Liver (tissue), 9 donors: Measurements from ENCODE around the gene TEDC1. TPM values are rescaled to one million over a fixed set of nuclear protein-coding genes. Genes with fewer than 3 reads are reported as not detected.
A peak's percentile ranks its signal among the peaks of the same experiment; 100 is the strongest.

Source experiments
- DNase-seq: peaks from one replicate; pipeline ENCODE4 v3.0.0-alpha.2; 2017; ENCODE audit warnings: low spot score
- H3K27ac ChIP-seq, 2 donors: one replicate each; pipeline ENCODE4 v1.7.0; 2013; ENCODE audit warnings: inconsistent platforms in 2 of 2, low read length in 2 of 2, control low read depth in 1 of 2, low read depth in 1 of 2, mild to moderate bottlenecking in 1 of 2
- H3K27me3 ChIP-seq, 4 donors: one replicate each; pipeline versions ENCODE4 v1.6.1 to v1.7.0; 2013; ENCODE audit warnings: low read length in 3 of 4, inconsistent platforms in 1 of 4, mild to moderate bottlenecking in 1 of 4, moderate library complexity in 1 of 4; ENCODE audit not compliant: control insufficient read depth in 4 of 4, insufficient read depth in 4 of 4
- H3K36me3 ChIP-seq, 4 donors: one replicate each; pipeline versions ENCODE4 v1.6.1 to v1.7.0; 2013; ENCODE audit warnings: low read length in 3 of 4, mild to moderate bottlenecking in 3 of 4, low read depth in 1 of 4, moderate library complexity in 1 of 4; ENCODE audit not compliant: control insufficient read depth in 4 of 4, insufficient read depth in 3 of 4
- H3K4me1 ChIP-seq, 4 donors: one replicate each; pipeline versions ENCODE4 v1.6.1 to v1.7.0; 2013; ENCODE audit warnings: low read length in 3 of 4, mild to moderate bottlenecking in 3 of 4, moderate library complexity in 1 of 4; ENCODE audit not compliant: control insufficient read depth in 4 of 4, insufficient read depth in 4 of 4
- H3K4me3 ChIP-seq, 3 donors: one replicate each; pipeline versions ENCODE4 v1.6.1 to v1.7.0; 2013; ENCODE audit warnings: low read length in 3 of 3, control low read depth in 1 of 3, low read depth in 1 of 3, mild to moderate bottlenecking in 1 of 3
- H3K9ac ChIP-seq, 2 donors: one replicate each; pipeline ENCODE4 v1.7.0; 2013; ENCODE audit warnings: low read length in 2 of 2, mild to moderate bottlenecking in 2 of 2, moderate library complexity in 2 of 2, control low read depth in 1 of 2, low read depth in 1 of 2
- H3K9me3 ChIP-seq, 4 donors: one replicate each; pipeline versions ENCODE4 v1.6.1 to v1.7.0; 2013; ENCODE audit warnings: low read length in 3 of 4; ENCODE audit not compliant: control insufficient read depth in 4 of 4
- EGR1 ChIP-seq, 2 donors: IDR thresholded peaks; 2 replicates each; pipeline ENCODE4 v1.6.1; 2016 to 2018; ENCODE audit warnings: antibody characterized with exemption in 2 of 2, low read depth in 2 of 2
- FOXA2 ChIP-seq: IDR thresholded peaks from 2 replicates; pipeline ENCODE4 v1.6.1; 2016; ENCODE audit warnings: antibody characterized with exemption
- GABPA ChIP-seq, 2 donors: IDR thresholded peaks in 1 of 2; conservative IDR thresholded peaks in 1 of 2; 2 replicates each; pipeline ENCODE4 v1.6.1; 2016; ENCODE audit warnings: antibody characterized with exemption in 2 of 2, mild to moderate bottlenecking in 1 of 2, moderate library complexity in 1 of 2
- HNF4A ChIP-seq, 2 donors: conservative IDR thresholded peaks; 2 replicates each; pipeline ENCODE4 v1.6.1; 2016; ENCODE audit warnings: antibody characterized with exemption in 2 of 2, mild to moderate bottlenecking in 2 of 2
- HNF4G ChIP-seq: IDR thresholded peaks from 2 replicates; pipeline ENCODE4 v1.6.1; 2016; ENCODE audit warnings: antibody characterized with exemption
- JUND ChIP-seq, 2 donors: IDR thresholded peaks; 2 replicates each; pipeline ENCODE4 v1.6.1; 2016; ENCODE audit warnings: antibody characterized with exemption in 2 of 2
- NR2F2 ChIP-seq: IDR thresholded peaks from 2 replicates; pipeline ENCODE4 v1.6.1; 2016; ENCODE audit warnings: antibody characterized with exemption
- RAD21 ChIP-seq, 2 donors: IDR thresholded peaks; 2 replicates each; pipeline ENCODE4 v1.6.1; 2016; ENCODE audit warnings: antibody characterized with exemption in 2 of 2, mild to moderate bottlenecking in 2 of 2
- RXRA ChIP-seq, 2 donors: IDR thresholded peaks; 2 replicates each; pipeline ENCODE4 v1.6.1; 2017 to 2018; ENCODE audit warnings: antibody characterized with exemption in 2 of 2, mild to moderate bottlenecking in 1 of 2
- SP1 ChIP-seq: IDR thresholded peaks from 2 replicates; pipeline ENCODE4 v1.6.1; 2018; ENCODE audit warnings: antibody characterized with exemption, mild to moderate bottlenecking
- YY1 ChIP-seq: IDR thresholded peaks from 2 replicates; pipeline ENCODE4 v1.6.1; 2016; ENCODE audit warnings: antibody characterized with exemption, mild to moderate bottlenecking
- WGBS: extraction: QIAGEN DNeasy Blood & Tissue Kit; methylation state at CpG from one replicate; pipeline ENCODE4 v1.1.7; 2013; 5-methylcytosine and 5-hydroxymethylcytosine counted together
- polyA plus RNA-seq, 2 donors: library from polyadenylated mRNA; stranded (reverse) in 1 of 2; unstranded in 1 of 2; fragments of 200-250 nt in 1 of 2; fragments of >200 nt in 1 of 2; fragmentation: Nextera tagmentation in 1 of 2; extraction: Ambion mirVana in 1 of 2; gene quantifications; one replicate each; pipeline versions ENCODE4 v1.2.1 to v1.2.3, GENCODE V29; 2013 to 2015
- total RNA-seq, 2 donors: library from RNA; depleted of rRNA; stranded (reverse); fragments of >200 nt; gene quantifications; one replicate each; pipeline ENCODE4 v1.2.3, GENCODE V29; 2014
- TF ChIP-seq, protein P1 (sequence below): IDR thresholded peaks from 2 replicates; pipeline ENCODE4 v1.6.1; 2016; ENCODE audit warnings: antibody characterized with exemption
- TF ChIP-seq, protein P2 (sequence below): fragments of 150-350 bp; IDR thresholded peaks from 2 replicates; pipeline ENCODE4 v1.5.1; 2017; ENCODE audit warnings: improper control_type of control experiment, low read depth, low read length; ENCODE audit not compliant: missing input control
- TF ChIP-seq, protein P3 (sequence below): IDR thresholded peaks from 2 replicates; pipeline ENCODE4 v1.6.1; 2016; ENCODE audit warnings: antibody characterized with exemption
- TF ChIP-seq, protein P4 (sequence below): IDR thresholded peaks from 2 replicates; pipeline ENCODE4 v1.6.1; 2016; ENCODE audit warnings: antibody characterized with exemption, mild to moderate bottlenecking
- TF ChIP-seq, protein P5 (sequence below): IDR thresholded peaks from 2 replicates; pipeline ENCODE4 v1.6.1; 2016; ENCODE audit warnings: antibody characterized with exemption
- donor health status: healthy.
- donor health status: healthy.
- donor health status: healthy.
- donor health status: healthy.
- donor health status: healthy.

TEDC1 gene
- total and polyA plus RNA-seq, 4 donors, result 0.97 to 7.5 (median 3.2) TPM

DNA sequence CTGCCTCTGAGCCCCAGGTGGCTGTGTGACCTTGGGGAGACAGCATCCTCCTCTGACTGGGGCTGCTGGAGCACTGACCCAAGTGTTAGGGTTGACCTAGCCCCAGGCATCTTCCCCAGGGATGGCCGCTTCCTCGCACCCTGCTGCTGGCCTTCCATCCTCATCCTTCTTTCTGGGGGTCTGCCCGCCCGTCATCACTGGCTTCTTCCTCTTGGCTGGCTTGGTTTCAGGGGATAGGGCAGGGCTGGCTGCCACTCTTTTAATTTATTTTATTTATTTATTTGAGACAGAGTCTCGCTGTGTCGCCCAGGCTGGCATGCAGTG is 3.5 kb downstream of the TEDC1 start:
- no peaks in the 10 kb centered on the region for H3K27me3 ChIP-seq

DNA sequence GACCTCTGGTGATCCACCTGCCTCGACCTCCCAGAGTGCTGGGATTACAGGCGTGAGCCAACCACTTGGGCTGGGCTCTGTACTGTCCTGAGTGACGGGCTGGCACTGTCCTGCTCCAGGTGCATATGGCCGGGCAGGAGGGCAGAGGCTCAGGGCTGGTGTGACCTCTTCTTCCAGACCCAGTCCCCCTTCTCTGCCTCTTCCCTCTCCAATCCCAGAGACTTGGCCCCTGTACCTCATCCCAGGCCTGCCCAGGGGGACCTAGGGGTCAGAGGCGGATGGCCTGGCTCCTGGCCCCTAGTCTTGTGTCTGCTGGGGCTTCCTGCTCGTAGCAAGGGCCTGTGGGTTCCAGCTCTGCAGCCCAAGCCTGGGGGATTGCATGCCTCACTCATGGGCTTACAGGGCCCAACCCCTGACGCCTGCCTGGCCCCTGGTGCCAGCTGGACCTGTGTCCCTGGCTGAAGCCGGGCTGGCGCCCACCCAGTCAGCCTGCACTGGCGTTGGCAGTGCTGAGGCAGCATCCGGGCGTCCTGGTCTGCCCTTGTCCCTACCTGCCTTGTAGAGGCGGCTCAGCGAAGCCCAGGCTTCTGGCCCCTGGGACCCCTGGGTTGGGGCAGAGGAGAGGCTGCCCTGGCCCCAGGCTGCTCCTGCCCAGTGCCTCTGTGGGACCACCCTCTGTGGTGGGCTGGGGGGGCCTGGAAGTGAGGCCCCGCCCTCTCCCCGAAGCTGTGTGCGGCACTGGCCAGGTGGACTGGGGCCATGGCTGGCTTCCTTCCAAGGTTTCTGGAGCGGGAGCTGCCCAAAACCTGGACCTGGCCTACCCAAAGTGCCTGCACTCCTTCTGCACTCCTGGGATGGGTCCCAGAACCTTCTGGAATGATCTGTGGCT is 4.3 kb downstream of the TEDC1 start:
- no peaks in the 10 kb centered on the region for H3K27me3 ChIP-seq
- H3K9ac ChIP-seq, result no peak overlapping the region
- peaks cover 17 to 76% (median 61%) of the 10 kb centered on the region in 4 donors for H3K4me1 ChIP-seq
- H3K27ac ChIP-seq, result peak overlapping the region; percentile 63 to 84
- TF ChIP-seq, protein P1, sequence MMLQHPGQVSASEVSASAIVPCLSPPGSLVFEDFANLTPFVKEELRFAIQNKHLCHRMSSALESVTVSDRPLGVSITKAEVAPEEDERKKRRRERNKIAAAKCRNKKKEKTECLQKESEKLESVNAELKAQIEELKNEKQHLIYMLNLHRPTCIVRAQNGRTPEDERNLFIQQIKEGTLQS, result no peak
- TF ChIP-seq, protein P2, sequence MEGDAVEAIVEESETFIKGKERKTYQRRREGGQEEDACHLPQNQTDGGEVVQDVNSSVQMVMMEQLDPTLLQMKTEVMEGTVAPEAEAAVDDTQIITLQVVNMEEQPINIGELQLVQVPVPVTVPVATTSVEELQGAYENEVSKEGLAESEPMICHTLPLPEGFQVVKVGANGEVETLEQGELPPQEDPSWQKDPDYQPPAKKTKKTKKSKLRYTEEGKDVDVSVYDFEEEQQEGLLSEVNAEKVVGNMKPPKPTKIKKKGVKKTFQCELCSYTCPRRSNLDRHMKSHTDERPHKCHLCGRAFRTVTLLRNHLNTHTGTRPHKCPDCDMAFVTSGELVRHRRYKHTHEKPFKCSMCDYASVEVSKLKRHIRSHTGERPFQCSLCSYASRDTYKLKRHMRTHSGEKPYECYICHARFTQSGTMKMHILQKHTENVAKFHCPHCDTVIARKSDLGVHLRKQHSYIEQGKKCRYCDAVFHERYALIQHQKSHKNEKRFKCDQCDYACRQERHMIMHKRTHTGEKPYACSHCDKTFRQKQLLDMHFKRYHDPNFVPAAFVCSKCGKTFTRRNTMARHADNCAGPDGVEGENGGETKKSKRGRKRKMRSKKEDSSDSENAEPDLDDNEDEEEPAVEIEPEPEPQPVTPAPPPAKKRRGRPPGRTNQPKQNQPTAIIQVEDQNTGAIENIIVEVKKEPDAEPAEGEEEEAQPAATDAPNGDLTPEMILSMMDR, result no peak
- TF ChIP-seq GABPA (IDR thresholded peaks at IDR 0.05 in 1 of 2, conservative IDR thresholded peaks at IDR 0.05 in 1 of 2), result no peak
- TF ChIP-seq, protein P3, sequence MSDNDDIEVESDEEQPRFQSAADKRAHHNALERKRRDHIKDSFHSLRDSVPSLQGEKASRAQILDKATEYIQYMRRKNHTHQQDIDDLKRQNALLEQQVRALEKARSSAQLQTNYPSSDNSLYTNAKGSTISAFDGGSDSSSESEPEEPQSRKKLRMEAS, result no peak
- TF ChIP-seq, protein P4, sequence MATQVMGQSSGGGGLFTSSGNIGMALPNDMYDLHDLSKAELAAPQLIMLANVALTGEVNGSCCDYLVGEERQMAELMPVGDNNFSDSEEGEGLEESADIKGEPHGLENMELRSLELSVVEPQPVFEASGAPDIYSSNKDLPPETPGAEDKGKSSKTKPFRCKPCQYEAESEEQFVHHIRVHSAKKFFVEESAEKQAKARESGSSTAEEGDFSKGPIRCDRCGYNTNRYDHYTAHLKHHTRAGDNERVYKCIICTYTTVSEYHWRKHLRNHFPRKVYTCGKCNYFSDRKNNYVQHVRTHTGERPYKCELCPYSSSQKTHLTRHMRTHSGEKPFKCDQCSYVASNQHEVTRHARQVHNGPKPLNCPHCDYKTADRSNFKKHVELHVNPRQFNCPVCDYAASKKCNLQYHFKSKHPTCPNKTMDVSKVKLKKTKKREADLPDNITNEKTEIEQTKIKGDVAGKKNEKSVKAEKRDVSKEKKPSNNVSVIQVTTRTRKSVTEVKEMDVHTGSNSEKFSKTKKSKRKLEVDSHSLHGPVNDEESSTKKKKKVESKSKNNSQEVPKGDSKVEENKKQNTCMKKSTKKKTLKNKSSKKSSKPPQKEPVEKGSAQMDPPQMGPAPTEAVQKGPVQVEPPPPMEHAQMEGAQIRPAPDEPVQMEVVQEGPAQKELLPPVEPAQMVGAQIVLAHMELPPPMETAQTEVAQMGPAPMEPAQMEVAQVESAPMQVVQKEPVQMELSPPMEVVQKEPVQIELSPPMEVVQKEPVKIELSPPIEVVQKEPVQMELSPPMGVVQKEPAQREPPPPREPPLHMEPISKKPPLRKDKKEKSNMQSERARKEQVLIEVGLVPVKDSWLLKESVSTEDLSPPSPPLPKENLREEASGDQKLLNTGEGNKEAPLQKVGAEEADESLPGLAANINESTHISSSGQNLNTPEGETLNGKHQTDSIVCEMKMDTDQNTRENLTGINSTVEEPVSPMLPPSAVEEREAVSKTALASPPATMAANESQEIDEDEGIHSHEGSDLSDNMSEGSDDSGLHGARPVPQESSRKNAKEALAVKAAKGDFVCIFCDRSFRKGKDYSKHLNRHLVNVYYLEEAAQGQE, result peak; percentile 17
- TF ChIP-seq RXRA (IDR thresholded peaks at IDR 0.05), result peak in 1 of 2 donors; percentile 48
- peak; percentile 65 for TF ChIP-seq YY1
- no peak for TF ChIP-seq SP1
- no peak for TF ChIP-seq EGR1 (IDR thresholded peaks at IDR 0.05; ENCODE audit: low read depth in 2 of 2)
- TF ChIP-seq HNF4A (conservative IDR thresholded peaks at IDR 0.05), result peak in 1 of 2 donors; percentile 42
- TF ChIP-seq, protein P5, sequence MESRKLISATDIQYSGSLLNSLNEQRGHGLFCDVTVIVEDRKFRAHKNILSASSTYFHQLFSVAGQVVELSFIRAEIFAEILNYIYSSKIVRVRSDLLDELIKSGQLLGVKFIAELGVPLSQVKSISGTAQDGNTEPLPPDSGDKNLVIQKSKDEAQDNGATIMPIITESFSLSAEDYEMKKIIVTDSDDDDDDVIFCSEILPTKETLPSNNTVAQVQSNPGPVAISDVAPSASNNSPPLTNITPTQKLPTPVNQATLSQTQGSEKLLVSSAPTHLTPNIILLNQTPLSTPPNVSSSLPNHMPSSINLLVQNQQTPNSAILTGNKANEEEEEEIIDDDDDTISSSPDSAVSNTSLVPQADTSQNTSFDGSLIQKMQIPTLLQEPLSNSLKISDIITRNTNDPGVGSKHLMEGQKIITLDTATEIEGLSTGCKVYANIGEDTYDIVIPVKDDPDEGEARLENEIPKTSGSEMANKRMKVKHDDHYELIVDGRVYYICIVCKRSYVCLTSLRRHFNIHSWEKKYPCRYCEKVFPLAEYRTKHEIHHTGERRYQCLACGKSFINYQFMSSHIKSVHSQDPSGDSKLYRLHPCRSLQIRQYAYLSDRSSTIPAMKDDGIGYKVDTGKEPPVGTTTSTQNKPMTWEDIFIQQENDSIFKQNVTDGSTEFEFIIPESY, result no peak
- TF ChIP-seq RAD21 (IDR thresholded peaks at IDR 0.05), result no peak
- no peak for TF ChIP-seq HNF4G
- no peak for TF ChIP-seq JUND (IDR thresholded peaks at IDR 0.05)
- TF ChIP-seq FOXA2, result no peak
- WGBS, result 46% methylated on average over 18 of the region's 18 CpGs
- peak overlapping the region in 1 of 3 donors; percentile 22 for H3K4me3 ChIP-seq
- H3K36me3 ChIP-seq, result no peaks in the 10 kb centered on the region
- H3K9me3 ChIP-seq, result no peaks in the 10 kb centered on the region
- no peak for DNase-seq

More for the DNA sequence above, 3.5 kb downstream of the TEDC1 start:
- Histone ChIP-seq H3K9me3 (no peaks in the 10 kb centered on the region), H3K4me1 (peaks cover 17 to 83% (median 63%) of the 10 kb centered on the region in 4 donors), H3K27ac (no peak overlapping the region), H3K9ac (no peak overlapping the region), H3K4me3 (no peak overlapping the region), H3K36me3 (no peaks in the 10 kb centered on the region)
- DNase-seq, result no peak
- TF ChIP-seq FOXA2 (no peak), YY1 (no peak), NR2F2 (no peak), GABPA (IDR thresholded peaks at IDR 0.05 in 1 of 2, conservative IDR thresholded peaks at IDR 0.05 in 1 of 2) (no peak), HNF4A (conservative IDR thresholded peaks at IDR 0.05) (no peak), RXRA (IDR thresholded peaks at IDR 0.05) (no peak)
- TF ChIP-seq, protein P3, result no peak
- WGBS, result 90% methylated on average over 6 of the region's 6 CpGs
